Neural progenitor cell (in vitro differentiated cells): ENCODE data around the gene CFAP20DC. TPM values are rescaled to one million over a fixed set of nuclear protein-coding genes. Genes with fewer than 3 reads are reported as not detected.
"Not testable (repeated sequence)": the region's sequence is repeated elsewhere in the genome, so short reads cannot be mapped to it uniquely, and the experiment has no call there.

ENCODE experiments used
- DNase-seq: peaks from one replicate; pipeline ENCODE4 v3.0.0-alpha.2; 2016; ENCODE audit warnings: low spot score
- H2AFZ ChIP-seq: fragments of 200-600 bp; sonication (generic); replicated peaks from 2 replicates; pipeline ENCODE4 v1.6.1; 2016; ENCODE audit warnings: antibody characterized with exemption
- H3F3A ChIP-seq: fragments of 200-600 bp; sonication (generic); 2 replicates; pipeline ENCODE4 v1.6.1; 2016; ENCODE audit warnings: antibody characterized with exemption, low read depth
- H3K27ac ChIP-seq: fragments of 200-600 bp; sonication (generic); 2 replicates; pipeline ENCODE4 v1.5.1; 2016; ENCODE audit warnings: mild to moderate bottlenecking
- H3K27me3 ChIP-seq: fragments of 200-600 bp; sonication (generic); 2 replicates; pipeline ENCODE4 v1.6.1; 2016; ENCODE audit warnings: mild to moderate bottlenecking, moderate library complexity
- H3K36me3 ChIP-seq: fragments of 200-600 bp; sonication (generic); 2 replicates; pipeline ENCODE4 v1.5.1; 2016
- H3K4me1 ChIP-seq: fragments of 200-600 bp; sonication (generic); 2 replicates; pipeline ENCODE4 v1.6.1; 2016; ENCODE audit warnings: mixed run types
- H3K4me2 ChIP-seq: fragments of 200-600 bp; sonication (generic); 2 replicates; pipeline ENCODE4 v1.6.1; 2016
- H3K4me3 ChIP-seq: fragments of 200-600 bp; sonication (generic); 2 replicates; pipeline ENCODE4 v1.5.1; 2016
- H3K79me2 ChIP-seq: fragments of 200-600 bp; sonication (generic); 2 replicates; pipeline ENCODE4 v1.6.1; 2016; ENCODE audit warnings: low read depth
- H3K9ac ChIP-seq: fragments of 200-600 bp; sonication (generic); 2 replicates; pipeline ENCODE4 v1.6.1; 2016
- H3K9me3 ChIP-seq: fragments of 200-600 bp; sonication (generic); 2 replicates; pipeline ENCODE4 v1.5.1; 2016; ENCODE audit warnings: low read depth
- H4K20me1 ChIP-seq: fragments of 200-600 bp; sonication (generic); 2 replicates; pipeline ENCODE4 v1.6.1; 2016; ENCODE audit warnings: low read depth
- H3K27ac Mint-ChIP-seq: 3 replicates; pipeline ENCODE4 v1.8.0; 2021; ENCODE audit warnings: mixed read lengths
- H3K27me3 Mint-ChIP-seq: 2 replicates; pipeline ENCODE4 v1.8.0; 2022; ENCODE audit warnings: low read depth, mild to moderate bottlenecking, inconsistent platforms, moderate library complexity, mixed read lengths; ENCODE audit not compliant: insufficient read depth
- H3K36me3 Mint-ChIP-seq: 3 replicates; pipeline ENCODE4 v1.8.0; 2021; ENCODE audit warnings: mixed read lengths
- H3K4me1 Mint-ChIP-seq: 3 replicates; pipeline ENCODE4 v1.8.0; 2021; ENCODE audit warnings: mixed read lengths
- H3K4me3 Mint-ChIP-seq: 3 replicates; pipeline ENCODE4 v1.8.0; 2021; ENCODE audit warnings: mild to moderate bottlenecking, moderate library complexity, mixed read lengths
- H3K9me3 Mint-ChIP-seq: 3 replicates; pipeline ENCODE4 v1.8.0; 2020; ENCODE audit warnings: mixed read lengths
- CTCF ChIP-seq: fragments of 200-600 bp; sonication (generic); IDR thresholded peaks from 2 replicates; pipeline ENCODE4 v1.5.1; 2017; ENCODE audit warnings: antibody characterized with exemption, mild to moderate bottlenecking
- EZH2 ChIP-seq: fragments of 200-600 bp; sonication (generic); IDR thresholded peaks from 2 replicates; pipeline ENCODE4 v1.6.1; 2017; ENCODE audit warnings: antibody characterized with exemption, mild to moderate bottlenecking, moderate library complexity
- EZH2phosphoT487 ChIP-seq: fragments of 200-600 bp; sonication (generic); IDR thresholded peaks from 2 replicates; pipeline ENCODE4 v1.6.1; 2017; ENCODE audit warnings: antibody characterized with exemption
- total RNA-seq: library from RNA; depleted of rRNA; stranded (reverse); fragments of >200 nt; gene quantifications from 2 replicates; pipeline ENCODE4 v1.2.3, GENCODE V29; 2015; ENCODE audit warnings: low replicate concordance

The CFAP20DC gene
- total RNA-seq, 1 donor from 2014 or later, result 14.0 TPM

GRCh38 chr3:58698246-58698645 is 351.6 kb downstream of the CFAP20DC start:
- peaks cover 6% of the 10 kb centered on the region for H3K9me3 ChIP-seq
- no peak overlapping the region for H3K4me2 ChIP-seq
- H3K79me2 ChIP-seq, result no peaks in the 10 kb centered on the region
- Mint-ChIP-seq H3K4me1 (no peaks in the 10 kb centered on the region), H3K36me3 (no peaks in the 10 kb centered on the region), H3K27ac (no peak overlapping the region), H3K9me3 (peaks cover 14% of the 10 kb centered on the region), H3K4me3 (no peak overlapping the region), H3K27me3 (no peaks in the 10 kb centered on the region)
- no peaks in the 10 kb centered on the region for H3F3A ChIP-seq
- no peaks in the 10 kb centered on the region for H3K27me3 ChIP-seq
- no peaks in the 10 kb centered on the region for H3K4me1 ChIP-seq
- H3K36me3 ChIP-seq, result no peaks in the 10 kb centered on the region
- no peak overlapping the region for H2AFZ ChIP-seq
- no peak for DNase-seq
- no peak for TF ChIP-seq EZH2
- TF ChIP-seq CTCF, result no peak
- TF ChIP-seq EZH2phosphoT487, result no peak
- no peak overlapping the region for H3K27ac ChIP-seq
- H3K9ac ChIP-seq, result no peak overlapping the region
- H3K4me3 ChIP-seq, result no peak overlapping the region
- H4K20me1 ChIP-seq, result no peaks in the 10 kb centered on the region

DNA sequence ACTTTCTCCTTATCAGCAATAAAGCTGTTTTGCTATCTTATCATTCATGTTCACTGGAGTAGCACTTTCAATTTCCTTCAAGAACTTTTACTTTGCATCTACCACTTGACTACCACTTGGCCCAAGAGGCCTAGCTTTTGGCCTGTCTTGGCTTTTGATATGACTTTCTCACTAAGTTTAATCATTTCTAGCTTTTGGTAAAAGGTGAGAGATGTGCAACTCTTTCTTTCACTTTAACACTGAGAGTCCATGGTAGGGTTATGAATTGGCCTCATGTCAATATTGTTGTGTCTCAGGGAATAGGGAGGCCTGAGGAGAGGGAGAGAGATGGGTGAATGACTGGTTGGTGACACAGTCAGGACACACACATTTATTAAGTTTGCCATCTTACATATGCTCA is 352.3 kb downstream of the CFAP20DC start:
- Mint-ChIP-seq H3K36me3 (no peaks in the 10 kb centered on the region), H3K9me3 (peaks cover 14% of the 10 kb centered on the region), H3K27ac (no peak overlapping the region), H3K27me3 (no peaks in the 10 kb centered on the region), H3K4me1 (no peaks in the 10 kb centered on the region), H3K4me3 (no peak overlapping the region)
- Histone ChIP-seq H3K9ac (no peak overlapping the region), H3K27me3 (no peaks in the 10 kb centered on the region), H3K4me2 (no peak overlapping the region), H3K9me3 (peaks cover 11% of the 10 kb centered on the region), H3F3A (no peaks in the 10 kb centered on the region), H3K79me2 (no peaks in the 10 kb centered on the region), H3K4me1 (no peaks in the 10 kb centered on the region), H4K20me1 (no peaks in the 10 kb centered on the region), H3K36me3 (no peaks in the 10 kb centered on the region), H3K27ac (no peak overlapping the region), H3K4me3 (no peak overlapping the region), H2AFZ (no peak overlapping the region)
- no peak for DNase-seq
- no peak for TF ChIP-seq EZH2
- no peak for TF ChIP-seq CTCF
- no peak for TF ChIP-seq EZH2phosphoT487

GRCh38 chr3:58696813-58697212 is 353.0 kb downstream of the CFAP20DC start:
- H3K27ac Mint-ChIP-seq, H3K9ac ChIP-seq, H3K4me3 Mint-ChIP-seq, H3K36me3 ChIP-seq, H3K4me1 Mint-ChIP-seq, DNase-seq, H3K27me3 ChIP-seq, H3K79me2 ChIP-seq, H3K4me2 ChIP-seq, H2AFZ ChIP-seq, H3K4me1 ChIP-seq, H3K4me3 ChIP-seq, H3K27ac ChIP-seq, H3F3A ChIP-seq, H4K20me1 ChIP-seq, H3K27me3 Mint-ChIP-seq, H3K36me3 Mint-ChIP-seq: not testable (repeated sequence)
- peaks cover 18% of the 10 kb centered on the region for H3K9me3 ChIP-seq
- H3K9me3 Mint-ChIP-seq, result peaks cover 19% of the 10 kb centered on the region

DNA sequence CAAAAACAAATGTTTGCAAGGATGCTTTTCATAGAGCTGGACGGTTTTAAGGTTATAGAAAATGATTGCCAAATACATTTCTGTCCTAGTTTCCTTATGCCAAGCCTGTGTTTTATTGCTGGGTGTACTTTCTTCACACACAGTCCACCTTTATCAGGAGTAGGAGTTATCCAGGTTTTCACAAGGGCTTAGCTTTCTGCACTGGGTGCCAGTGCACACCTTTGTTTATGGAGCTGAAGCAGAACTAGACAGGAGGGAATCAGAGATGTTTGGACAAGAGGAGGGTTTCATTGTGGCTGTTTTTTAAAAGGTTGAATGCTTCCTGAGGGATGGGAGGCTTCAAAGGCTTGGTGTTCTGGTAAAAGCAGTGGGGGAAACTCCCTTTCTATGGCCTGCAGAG is 353.7 kb downstream of the CFAP20DC start:
- TF ChIP-seq EZH2phosphoT487 (no peak), CTCF (no peak), EZH2 (no peak)
- H3K4me1 ChIP-seq, result no peaks in the 10 kb centered on the region
- no peaks in the 10 kb centered on the region for H3K27me3 ChIP-seq
- H3K9me3 Mint-ChIP-seq, result peaks cover 23% of the 10 kb centered on the region
- H3K4me3 Mint-ChIP-seq, result no peak overlapping the region
- H3K4me2 ChIP-seq, result no peak overlapping the region
- DNase-seq, result no peak
- H3K36me3 Mint-ChIP-seq, result no peaks in the 10 kb centered on the region
- no peak overlapping the region for H3K27ac Mint-ChIP-seq
- no peak overlapping the region for H3K4me3 ChIP-seq
- no peak overlapping the region for H3K27ac ChIP-seq
- no peaks in the 10 kb centered on the region for H3K27me3 Mint-ChIP-seq
- no peak overlapping the region for H3K9ac ChIP-seq
- peaks cover 23% of the 10 kb centered on the region for H3K9me3 ChIP-seq
- no peaks in the 10 kb centered on the region for H3K4me1 Mint-ChIP-seq
- H4K20me1 ChIP-seq, result no peaks in the 10 kb centered on the region
- no peaks in the 10 kb centered on the region for H3F3A ChIP-seq
- no peak overlapping the region for H2AFZ ChIP-seq
- no peaks in the 10 kb centered on the region for H3K79me2 ChIP-seq
- no peaks in the 10 kb centered on the region for H3K36me3 ChIP-seq

DNA sequence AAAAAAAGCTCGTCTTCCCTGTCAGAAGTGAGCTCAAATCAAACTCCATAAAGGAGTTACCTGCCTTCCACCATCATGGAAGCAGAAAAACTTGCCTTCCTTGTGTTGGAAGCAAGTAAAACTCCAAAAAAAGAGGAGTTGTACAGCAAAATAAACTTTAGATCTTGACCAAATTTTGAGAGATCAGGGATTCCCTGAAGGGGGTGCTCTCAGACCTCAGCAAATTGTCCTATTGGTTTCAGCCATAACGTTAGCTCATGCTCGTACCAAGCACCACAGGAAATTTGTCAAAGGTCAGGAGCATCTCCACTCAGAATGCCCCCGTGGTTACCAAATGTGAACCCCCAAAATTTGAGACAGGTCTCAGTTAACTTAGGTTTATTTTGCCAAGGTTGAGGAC is 354.5 kb downstream of the CFAP20DC start:
- not testable (repeated sequence) for H3K4me2 ChIP-seq, H3K4me3 Mint-ChIP-seq, H3K79me2 ChIP-seq, H3K9ac ChIP-seq, H4K20me1 ChIP-seq, H3K27ac ChIP-seq, H3K27me3 ChIP-seq, H3K36me3 ChIP-seq, H3K36me3 Mint-ChIP-seq, H3F3A ChIP-seq, H3K4me1 Mint-ChIP-seq, H2AFZ ChIP-seq, H3K4me1 ChIP-seq, H3K4me3 ChIP-seq, H3K27ac Mint-ChIP-seq, H3K27me3 Mint-ChIP-seq, DNase-seq
- H3K9me3 Mint-ChIP-seq, result peaks cover 23% of the 10 kb centered on the region
- H3K9me3 ChIP-seq, result peaks cover 23% of the 10 kb centered on the region
